Measurements from ENCODE around the gene DIP2A. TPM values are rescaled to one million over a fixed set of nuclear protein-coding genes. Genes with fewer than 3 reads are reported as not detected.

The DIP2A gene
- total and polyA plus RNA-seq, 2 experiments from 2014 or later = 18.5 to 36.3 TPM

DNA sequence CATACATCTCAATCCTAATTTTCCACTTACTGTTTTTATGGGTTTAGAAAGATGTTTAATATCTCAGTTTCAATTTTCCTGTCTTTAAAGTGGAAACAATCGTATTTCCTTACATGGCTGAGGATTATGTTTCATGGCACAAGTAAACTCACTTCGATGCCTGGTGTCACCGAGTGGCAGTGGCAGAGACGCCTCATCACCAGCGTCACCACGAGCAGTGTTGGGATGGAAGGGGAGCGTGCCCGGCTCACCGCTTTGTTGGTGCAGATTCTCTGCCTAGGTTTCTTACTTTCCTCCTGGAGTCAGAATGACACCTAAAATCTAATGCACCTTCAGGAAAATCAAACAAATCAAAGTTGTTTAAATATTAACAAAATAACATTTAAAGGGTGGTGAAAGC, 48.2 kb upstream of the DIP2A start (continued):
- no peak for TF ChIP-seq NANOG (IDR thresholded peaks at IDR 0.05; ENCODE audit: borderline replicate concordance)
- TF ChIP-seq EZH2phosphoT487 (IDR thresholded peaks at IDR 0.05; ENCODE audit: unreplicated experiment) = no peak
- TF ChIP-seq, protein P1, sequence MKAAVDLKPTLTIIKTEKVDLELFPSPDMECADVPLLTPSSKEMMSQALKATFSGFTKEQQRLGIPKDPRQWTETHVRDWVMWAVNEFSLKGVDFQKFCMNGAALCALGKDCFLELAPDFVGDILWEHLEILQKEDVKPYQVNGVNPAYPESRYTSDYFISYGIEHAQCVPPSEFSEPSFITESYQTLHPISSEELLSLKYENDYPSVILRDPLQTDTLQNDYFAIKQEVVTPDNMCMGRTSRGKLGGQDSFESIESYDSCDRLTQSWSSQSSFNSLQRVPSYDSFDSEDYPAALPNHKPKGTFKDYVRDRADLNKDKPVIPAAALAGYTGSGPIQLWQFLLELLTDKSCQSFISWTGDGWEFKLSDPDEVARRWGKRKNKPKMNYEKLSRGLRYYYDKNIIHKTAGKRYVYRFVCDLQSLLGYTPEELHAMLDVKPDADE (IDR thresholded peaks at IDR 0.05) = no peak
- no peak for TF ChIP-seq ZNF331 (CRISPR knock-in tag; IDR thresholded peaks at IDR 0.05; ENCODE audit: low read depth)
- TF ChIP-seq STAT1 (IDR thresholded peaks at IDR 0.05; ENCODE audit: unreplicated experiment) = no peak
- TF ChIP-seq CREB1 (CRISPR knock-in tag; IDR thresholded peaks at IDR 0.05; ENCODE audit: low read depth) = no peak
- TF ChIP-seq, protein P2, sequence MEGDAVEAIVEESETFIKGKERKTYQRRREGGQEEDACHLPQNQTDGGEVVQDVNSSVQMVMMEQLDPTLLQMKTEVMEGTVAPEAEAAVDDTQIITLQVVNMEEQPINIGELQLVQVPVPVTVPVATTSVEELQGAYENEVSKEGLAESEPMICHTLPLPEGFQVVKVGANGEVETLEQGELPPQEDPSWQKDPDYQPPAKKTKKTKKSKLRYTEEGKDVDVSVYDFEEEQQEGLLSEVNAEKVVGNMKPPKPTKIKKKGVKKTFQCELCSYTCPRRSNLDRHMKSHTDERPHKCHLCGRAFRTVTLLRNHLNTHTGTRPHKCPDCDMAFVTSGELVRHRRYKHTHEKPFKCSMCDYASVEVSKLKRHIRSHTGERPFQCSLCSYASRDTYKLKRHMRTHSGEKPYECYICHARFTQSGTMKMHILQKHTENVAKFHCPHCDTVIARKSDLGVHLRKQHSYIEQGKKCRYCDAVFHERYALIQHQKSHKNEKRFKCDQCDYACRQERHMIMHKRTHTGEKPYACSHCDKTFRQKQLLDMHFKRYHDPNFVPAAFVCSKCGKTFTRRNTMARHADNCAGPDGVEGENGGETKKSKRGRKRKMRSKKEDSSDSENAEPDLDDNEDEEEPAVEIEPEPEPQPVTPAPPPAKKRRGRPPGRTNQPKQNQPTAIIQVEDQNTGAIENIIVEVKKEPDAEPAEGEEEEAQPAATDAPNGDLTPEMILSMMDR (conservative IDR thresholded peaks at IDR 0.05; ENCODE audit: low read depth in 2 of 2) = no peak
- TF ChIP-seq, protein P3, sequence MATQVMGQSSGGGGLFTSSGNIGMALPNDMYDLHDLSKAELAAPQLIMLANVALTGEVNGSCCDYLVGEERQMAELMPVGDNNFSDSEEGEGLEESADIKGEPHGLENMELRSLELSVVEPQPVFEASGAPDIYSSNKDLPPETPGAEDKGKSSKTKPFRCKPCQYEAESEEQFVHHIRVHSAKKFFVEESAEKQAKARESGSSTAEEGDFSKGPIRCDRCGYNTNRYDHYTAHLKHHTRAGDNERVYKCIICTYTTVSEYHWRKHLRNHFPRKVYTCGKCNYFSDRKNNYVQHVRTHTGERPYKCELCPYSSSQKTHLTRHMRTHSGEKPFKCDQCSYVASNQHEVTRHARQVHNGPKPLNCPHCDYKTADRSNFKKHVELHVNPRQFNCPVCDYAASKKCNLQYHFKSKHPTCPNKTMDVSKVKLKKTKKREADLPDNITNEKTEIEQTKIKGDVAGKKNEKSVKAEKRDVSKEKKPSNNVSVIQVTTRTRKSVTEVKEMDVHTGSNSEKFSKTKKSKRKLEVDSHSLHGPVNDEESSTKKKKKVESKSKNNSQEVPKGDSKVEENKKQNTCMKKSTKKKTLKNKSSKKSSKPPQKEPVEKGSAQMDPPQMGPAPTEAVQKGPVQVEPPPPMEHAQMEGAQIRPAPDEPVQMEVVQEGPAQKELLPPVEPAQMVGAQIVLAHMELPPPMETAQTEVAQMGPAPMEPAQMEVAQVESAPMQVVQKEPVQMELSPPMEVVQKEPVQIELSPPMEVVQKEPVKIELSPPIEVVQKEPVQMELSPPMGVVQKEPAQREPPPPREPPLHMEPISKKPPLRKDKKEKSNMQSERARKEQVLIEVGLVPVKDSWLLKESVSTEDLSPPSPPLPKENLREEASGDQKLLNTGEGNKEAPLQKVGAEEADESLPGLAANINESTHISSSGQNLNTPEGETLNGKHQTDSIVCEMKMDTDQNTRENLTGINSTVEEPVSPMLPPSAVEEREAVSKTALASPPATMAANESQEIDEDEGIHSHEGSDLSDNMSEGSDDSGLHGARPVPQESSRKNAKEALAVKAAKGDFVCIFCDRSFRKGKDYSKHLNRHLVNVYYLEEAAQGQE (IDR thresholded peaks at IDR 0.05; ENCODE audit: unreplicated experiment) = no peak
- TF ChIP-seq POLR2AphosphoS5 (IDR thresholded peaks at IDR 0.05; ENCODE audit: low read depth) = no peak
- no peak for TF ChIP-seq EZH2 (IDR thresholded peaks at IDR 0.05; ENCODE audit: low read depth, unreplicated experiment)

DNA sequence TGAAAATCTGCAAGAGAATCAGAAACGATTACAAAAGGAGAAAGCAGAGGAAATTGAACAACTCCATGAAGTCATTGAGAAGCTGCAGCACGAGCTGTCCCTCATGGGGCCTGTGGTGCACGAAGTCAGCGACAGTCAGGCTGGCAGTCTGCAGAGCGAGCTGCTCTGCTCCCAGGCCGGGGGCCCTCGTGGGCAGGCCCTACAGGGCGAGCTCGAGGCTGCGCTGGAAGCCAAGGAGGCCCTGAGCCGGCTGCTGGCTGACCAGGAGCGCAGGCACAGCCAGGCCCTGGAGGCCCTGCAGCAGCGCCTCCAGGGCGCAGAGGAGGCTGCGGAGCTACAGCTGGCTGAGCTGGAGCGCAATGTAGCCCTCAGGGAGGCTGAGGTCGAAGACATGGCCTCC, 47.5 kb upstream of the DIP2A start:
- DNase-seq (ENCODE audit: low spot score) = no peak
- Histone ChIP-seq H3F3A (replicated peaks; ENCODE audit: low read depth) (no peaks in the 10 kb centered on the region; the same call in 1 of the 2 replicates), H2AFZ (no peak overlapping the region), H3K27ac (ENCODE audit: low read depth) (peak overlapping the region; percentile 82), H3K9me2 (ENCODE audit: insufficient read depth) (no peaks in the 10 kb centered on the region), H3K4me3 (no peak overlapping the region), H3K4me2 (no peak overlapping the region), H4K20me1 (replicated peaks; ENCODE audit: insufficient read depth) (no peaks in the 10 kb centered on the region), H3K27me3 (ENCODE audit: insufficient read depth) (no peaks in the 10 kb centered on the region), H3K4me1 (ENCODE audit: insufficient read depth) (no peaks in the 10 kb centered on the region), H3K36me3 (ENCODE audit: insufficient read depth) (no peaks in the 10 kb centered on the region; the same call in 1 of the 2 replicates), H3K79me2 (replicated peaks; ENCODE audit: insufficient read depth) (no peaks in the 10 kb centered on the region)
- peaks cover 25% of the 10 kb centered on the region for H3K36me3 Mint-ChIP-seq (ENCODE audit: low read depth)
- no peak for TF ChIP-seq ZNF331 (CRISPR knock-in tag; IDR thresholded peaks at IDR 0.05; ENCODE audit: low read depth)
- no peak for TF ChIP-seq CREB1 (CRISPR knock-in tag; IDR thresholded peaks at IDR 0.05; ENCODE audit: low read depth)
- TF ChIP-seq, protein P3 (IDR thresholded peaks at IDR 0.05; ENCODE audit: unreplicated experiment) = no peak
- H3K4me3 Mint-ChIP-seq = no peak overlapping the region; the same call in 2 of the 3 replicates
- ATAC-seq = peak; percentile 71
- no peaks in the 10 kb centered on the region for H3K9me3 Mint-ChIP-seq
- peaks cover 28% of the 10 kb centered on the region for H3K4me1 Mint-ChIP-seq
- H3K27ac Mint-ChIP-seq = peak overlapping the region; percentile 95
- H3K27me3 Mint-ChIP-seq (ENCODE audit: insufficient read depth, low read depth, poor library complexity) = peaks cover 11% of the 10 kb centered on the region

All from GM23338 (cell line).